Hematopoietic multipotent progenitor cell treated with erythropoietin and hydrocortisone succinate and interleukin-3 and kit ligand, for 6 days (in vitro differentiated cells): ENCODE measurements around the gene FDPS.
A peak's percentile ranks its signal among the peaks of the same experiment; 100 is the strongest.
"Not testable (repeated sequence)": the region's sequence is repeated elsewhere in the genome, so short reads cannot be mapped to it uniquely, and the experiment has no call there.

ENCODE experiments used
- DNase-seq: peaks from one replicate; pipeline ENCODE4 v3.0.0-alpha.2; 2015

The FDPS gene

DNA sequence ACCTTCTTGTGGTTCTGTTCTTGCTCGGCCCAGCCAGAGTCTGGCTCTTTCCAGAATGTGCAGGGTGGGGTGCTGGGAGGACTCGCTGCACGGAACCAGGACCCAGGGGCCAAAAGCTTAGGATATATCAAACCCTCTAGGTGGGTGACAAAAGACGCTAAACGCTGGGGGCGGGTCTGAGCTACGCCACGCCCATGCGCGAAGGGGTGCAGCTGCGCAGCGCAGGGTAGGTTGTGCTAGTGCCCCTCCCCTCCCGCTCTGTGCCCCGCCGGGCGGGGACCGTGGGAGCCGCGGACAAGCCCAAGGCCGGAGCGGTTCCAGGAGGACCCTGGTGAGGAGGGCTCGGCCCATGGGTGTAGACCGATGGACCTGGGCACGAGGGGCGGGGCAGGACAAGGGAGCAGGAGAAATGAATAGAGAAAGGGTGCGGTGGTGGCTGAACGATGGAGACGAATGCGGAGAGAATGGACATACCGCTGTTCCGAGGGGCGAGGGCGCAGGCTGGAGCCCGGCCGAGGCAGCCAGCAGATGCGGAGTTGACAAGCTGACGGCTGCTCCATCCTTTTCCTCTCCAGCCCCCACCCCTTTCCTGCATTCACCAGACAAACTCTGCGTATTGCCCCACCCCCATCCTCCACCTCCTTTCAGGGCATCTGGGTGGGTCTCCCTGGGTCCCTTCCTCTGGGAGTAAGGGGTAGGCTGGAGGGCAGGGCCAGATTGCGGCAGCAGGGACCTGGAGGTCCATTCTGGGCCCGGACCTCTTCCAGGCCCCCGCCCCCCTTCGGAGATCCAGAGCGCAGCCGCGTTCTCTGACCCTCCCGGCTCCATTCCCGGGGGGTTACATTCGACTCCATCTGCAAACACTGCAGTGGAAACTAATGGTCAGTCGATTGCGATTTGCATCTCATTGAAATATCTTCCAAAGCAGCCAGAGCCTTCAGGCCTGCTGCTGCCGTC lies 12.3 kb downstream of the FDPS start, which contains the start of gene RUSC1:
Gene RUSC1 (plus strand): TSS at position 234 of the 957 bp plus-strand sequence. CDS start 880 bp downstream, outside the sequence.
- DNase-seq, result peak; percentile 85

DNA sequence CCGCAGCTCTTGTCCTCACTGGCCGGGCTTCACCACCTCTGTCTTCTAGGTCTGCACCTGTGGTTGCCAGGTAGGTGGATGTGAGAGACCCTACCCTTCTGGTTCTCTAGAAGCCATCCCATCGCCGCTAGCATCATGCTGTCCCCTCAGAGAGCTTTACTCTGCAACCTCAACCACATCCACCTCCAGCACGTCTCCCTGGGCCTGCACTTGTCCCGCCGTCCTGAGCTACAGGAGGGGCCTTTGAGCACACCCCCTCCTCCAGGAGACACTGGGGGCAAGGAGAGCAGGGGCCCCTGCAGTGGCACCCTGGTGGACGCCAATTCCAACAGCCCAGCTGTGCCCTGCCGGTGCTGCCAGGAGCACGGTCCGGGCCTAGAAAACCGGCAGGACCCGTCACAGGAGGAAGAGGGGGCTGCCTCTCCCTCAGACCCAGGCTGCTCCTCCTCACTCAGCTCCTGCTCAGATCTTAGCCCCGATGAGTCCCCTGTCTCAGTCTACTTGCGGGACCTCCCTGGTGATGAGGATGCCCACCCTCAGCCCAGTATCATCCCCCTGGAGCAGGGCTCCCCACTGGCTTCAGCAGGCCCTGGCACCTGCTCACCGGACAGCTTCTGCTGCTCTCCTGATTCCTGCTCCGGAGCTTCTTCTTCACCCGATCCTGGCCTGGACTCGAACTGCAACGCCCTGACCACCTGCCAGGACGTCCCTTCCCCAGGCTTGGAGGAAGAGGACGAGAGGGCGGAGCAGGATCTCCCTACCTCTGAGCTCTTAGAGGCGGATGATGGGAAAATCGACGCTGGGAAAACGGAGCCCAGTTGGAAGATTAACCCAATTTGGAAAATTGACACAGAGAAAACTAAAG lies 13.2 kb downstream of the FDPS start:
- no peak for DNase-seq

DNA sequence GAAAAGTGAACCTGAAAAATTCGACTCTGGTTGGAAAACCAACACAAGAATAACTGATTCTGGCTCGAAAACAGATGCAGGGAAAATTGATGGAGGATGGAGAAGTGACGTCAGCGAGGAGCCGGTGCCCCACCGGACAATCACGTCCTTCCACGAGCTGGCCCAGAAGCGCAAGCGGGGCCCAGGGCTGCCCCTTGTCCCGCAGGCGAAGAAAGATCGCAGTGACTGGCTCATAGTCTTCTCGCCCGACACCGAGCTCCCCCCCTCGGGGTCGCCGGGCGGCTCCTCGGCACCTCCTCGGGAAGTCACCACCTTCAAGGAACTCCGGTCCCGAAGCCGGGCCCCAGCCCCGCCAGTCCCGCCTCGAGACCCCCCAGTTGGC lies 13.9 kb downstream of the FDPS start:
- DNase-seq, result peak; percentile 36

GRCh38 chr1:155322953-155323728 lies 14.5 kb downstream of the FDPS start:
- peak; percentile 86 for DNase-seq

DNA sequence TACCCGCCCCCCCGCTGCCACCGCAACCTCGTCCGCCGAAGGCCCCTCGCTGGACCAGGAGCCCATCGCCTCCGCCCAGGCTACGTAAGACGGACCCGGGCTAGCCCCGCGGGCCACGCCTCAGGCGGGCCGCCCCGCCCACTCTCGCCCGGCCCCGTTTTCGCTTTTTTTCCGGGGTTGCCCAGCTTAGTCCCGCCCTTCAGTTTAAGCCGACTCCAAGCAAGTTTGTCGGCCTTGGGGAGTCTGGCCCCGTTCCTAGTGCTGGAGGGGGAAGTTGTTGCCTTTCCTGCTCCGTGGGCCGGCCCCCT lies 15.0 kb downstream of the FDPS start:
- peak; percentile 94 for DNase-seq

DNA sequence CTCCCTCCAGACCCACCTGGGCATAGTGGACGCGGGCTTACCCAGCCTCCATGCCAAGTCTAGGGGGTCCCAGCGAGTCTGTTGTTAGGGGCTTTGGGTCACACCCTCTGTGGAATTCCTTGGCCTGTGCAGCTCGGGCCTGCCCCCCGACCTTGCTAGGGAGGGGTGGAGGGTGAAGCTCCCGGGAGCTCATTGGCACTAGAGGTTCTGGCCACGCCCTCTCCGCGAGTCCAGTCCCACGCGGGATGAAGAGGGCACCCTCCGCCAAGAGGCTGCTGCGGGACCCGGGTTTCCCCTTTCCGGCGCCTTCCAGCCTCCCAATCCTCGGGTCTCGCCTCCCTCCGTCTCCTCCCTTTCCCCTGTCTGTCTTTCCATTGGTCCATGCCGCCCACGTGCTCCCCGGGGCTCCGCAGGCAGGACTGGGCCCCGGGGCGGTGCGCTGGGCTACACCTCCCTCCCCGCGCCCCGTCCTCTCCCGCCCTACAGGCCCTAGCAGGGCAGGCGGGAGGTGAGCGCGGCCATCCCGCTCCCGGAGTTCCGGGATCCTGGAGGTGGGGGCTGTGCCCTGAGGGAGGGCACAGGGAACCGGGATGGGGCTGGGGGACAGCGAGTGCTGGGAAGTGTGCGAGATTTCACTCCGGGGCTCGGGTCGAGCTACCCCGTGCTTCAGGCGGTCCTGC lies 15.5 kb downstream of the FDPS start:
- peak; percentile 97 for DNase-seq

DNA sequence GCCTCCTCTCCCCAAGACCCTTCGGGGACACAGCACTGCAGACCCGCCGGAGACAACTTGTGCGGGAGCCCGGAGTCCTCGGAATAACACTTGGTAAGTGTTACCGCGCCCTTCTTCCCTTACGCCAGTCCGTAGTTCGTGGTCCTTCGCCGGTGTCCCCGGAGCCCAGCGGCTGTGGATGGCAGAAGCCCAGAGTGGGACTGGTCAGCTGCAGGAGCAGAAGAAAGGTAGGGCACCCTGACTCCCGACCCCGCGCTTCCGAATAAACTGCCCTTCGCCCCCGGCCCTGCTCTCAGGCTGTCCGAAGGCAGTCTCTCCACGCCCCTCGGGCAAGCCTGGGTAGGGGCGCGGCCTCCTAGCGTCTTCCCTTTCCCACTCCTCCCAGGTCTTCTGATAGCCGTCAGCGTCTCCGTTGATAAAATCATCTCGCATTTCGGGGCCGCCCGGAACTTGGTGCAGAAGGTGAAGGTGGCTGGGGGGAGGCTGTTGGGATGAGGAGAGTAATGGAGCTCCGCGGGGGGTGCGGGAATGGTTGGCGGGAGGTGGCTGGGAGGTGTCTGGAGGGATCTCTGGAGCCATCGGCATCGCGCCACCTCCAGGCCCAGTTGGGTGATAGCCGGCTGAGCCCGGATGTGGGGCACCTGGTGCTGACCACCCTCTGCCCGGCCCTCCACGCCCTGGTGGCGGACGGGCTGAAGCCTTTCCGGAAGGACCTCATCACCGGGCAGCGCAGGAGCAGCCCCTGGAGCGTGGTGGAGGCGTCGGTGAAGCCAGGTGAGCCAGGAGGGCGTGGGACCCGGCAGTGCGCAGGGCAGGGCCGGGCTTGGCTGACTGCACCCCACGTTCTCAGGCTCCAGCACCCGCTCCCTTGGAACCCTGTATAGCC lies 16.3 kb downstream of the FDPS start:
- DNase-seq, result peak; percentile 66

GRCh38 chr1:155325603-155325893 lies 16.9 kb downstream of the FDPS start:
- DNase-seq, result no peak

DNA sequence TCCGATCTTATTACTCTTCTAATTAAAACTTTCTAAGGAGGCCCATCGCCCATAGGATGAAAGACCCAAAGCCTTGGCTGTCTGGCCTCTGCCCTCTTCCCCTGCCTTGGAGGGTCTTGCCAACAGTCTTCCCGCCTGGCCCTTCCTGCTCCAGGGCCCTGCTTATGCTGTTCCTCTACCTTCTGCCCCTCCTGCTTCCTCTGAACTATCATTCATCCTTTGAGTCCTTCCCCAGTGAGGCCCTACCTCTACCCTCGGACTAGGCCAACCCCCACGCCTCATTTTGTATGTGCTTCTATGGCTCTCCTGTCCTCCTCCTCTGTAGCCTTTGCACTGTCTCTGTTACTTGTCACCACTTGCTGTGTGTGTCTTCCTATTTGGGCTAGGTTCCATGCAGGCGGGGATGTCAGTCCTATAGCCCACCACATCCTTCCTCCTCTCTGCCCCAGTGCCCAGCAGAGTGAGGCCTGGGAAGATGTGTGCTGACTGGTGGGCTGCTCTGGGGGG lies 17.4 kb downstream of the FDPS start:
- DNase-seq, result no peak

- no peak for DNase-seq
These were observed 18.0 kb downstream of the FDPS start for GRCh38 chr1:155326631-155327037.

GRCh38 chr1:155327981-155328380 lies 19.3 kb downstream of the FDPS start:
- no peak for DNase-seq

- not testable (repeated sequence) for DNase-seq
These were observed 20.2 kb downstream of the FDPS start for GRCh38 chr1:155328856-155329255.

DNA sequence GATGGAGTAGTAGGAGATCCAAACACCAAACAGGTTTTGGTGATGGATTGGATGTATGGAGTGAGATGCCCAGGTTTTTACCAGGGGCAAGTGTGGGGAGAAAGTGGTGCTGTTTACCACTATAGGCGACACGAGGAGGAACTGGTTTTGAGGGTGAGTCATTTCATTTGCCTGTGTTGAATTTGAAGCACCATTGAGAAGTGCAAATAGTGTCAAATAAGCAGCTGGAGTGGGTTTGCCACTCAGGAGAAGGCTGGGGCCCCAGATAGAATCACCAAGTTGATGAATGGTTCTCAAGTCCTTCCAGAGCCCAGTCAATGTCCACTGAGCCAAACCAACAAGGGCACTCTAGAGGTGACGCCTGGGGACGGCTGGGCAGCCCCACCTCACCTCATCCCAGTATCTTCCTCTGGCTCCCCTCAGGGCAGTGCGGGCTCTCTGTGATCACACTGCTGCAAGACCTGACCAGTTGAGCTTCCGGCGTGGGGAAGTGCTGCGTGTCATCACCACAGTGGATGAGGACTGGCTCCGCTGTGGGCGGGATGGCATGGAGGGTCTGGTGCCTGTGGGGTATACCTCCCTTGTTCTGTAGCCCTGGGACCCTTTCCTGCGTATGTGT lies 21.4 kb downstream of the FDPS start:
- DNase-seq, result no peak

DNA sequence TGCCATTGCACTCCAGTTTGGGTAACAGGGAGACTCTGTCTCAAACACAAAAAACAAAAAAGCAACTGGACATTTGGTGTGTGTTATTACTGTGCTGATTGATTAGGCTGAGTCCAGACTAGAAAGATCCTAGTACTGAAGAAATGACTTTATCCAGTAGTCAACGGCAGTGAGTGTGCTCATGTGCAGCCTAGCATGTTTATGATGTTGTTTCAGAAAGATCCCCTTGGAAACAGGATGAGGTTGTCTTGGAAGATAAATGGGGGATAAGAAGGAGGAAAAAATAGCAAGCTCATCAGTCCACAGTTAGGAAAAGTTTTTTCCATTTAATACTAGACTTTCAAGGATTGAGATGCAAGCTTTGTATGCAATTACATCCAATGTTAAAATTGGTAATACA lies 26.3 kb downstream of the FDPS start:
- DNase-seq, result no peak

DNA sequence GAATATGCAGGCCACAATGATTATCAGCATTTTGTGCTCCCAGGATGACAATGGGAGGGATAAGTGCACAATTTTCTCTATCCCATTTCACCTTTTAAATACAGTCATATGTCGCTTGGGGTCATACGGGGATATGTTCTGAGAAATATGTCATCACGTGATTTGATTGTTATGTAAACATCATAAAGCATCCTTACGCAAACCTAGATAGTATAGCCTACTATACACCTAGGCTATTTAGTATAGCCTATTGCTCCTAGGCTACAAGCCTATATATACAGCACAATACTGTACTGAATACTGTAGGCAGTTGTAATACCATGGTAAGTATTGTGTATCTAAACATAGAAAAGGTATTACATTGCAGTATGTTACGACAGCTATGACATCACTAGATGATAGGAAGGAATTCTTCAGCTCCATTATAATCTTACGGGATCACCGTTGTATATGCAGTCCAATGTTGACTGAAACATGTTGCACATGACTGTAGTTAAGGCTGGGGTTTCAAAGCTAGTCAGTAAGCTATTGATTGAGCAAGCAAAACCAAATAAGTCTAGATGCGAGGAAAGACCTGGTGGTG lies 30.9 kb downstream of the FDPS start:
- no peak for DNase-seq

- DNase-seq, result no peak
These were observed 34.2 kb downstream of the FDPS start for GRCh38 chr1:155342842-155343241.

DNA sequence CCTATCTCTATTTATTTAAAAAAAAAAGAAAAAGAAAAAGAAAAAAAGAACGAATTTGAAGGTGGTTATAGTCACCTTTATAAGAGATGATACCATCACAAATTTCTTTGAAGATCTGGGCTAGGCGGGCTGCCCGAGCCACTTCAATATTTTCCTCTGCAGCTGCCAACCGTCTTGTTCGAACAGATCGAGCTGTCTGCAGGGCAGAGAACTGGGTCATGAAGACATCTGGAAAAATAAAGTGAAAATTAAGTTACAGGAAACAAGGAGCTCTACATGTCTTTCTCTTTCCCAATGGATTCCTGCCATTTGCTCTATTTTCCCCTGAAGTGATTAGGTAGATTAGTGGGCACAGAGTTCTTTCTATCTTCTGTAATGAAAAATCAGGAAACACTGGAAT lies 44.0 kb downstream of the FDPS start:
- DNase-seq, result no peak

GRCh38 chr1:155360051-155360450 lies 51.4 kb downstream of the FDPS start:
- no peak for DNase-seq
